Retina (tissue), 1 donor: ENCODE measurements around the gene PRRT2.
"Not testable (repeated sequence)": the region's sequence is repeated elsewhere in the genome, so short reads cannot be mapped to it uniquely, and the experiment has no call there.

Source experiments
- DNase-seq: peaks from one replicate; pipeline ENCODE4 v3.0.0-alpha.2; 2016

The PRRT2 gene

GRCh38 chr16:29790949-29791844 lies 20.8 kb upstream of the PRRT2 start:
- DNase-seq: no peak

GRCh38 chr16:29791845-29792807 lies 19.9 kb upstream of the PRRT2 start:
- DNase-seq: no peak

GRCh38 chr16:29793153-29793552 lies 18.8 kb upstream of the PRRT2 start:
- not testable (repeated sequence) for DNase-seq

GRCh38 chr16:29794231-29794710 lies 17.7 kb upstream of the PRRT2 start:
- no peak for DNase-seq

- no peak for DNase-seq
Observed at GRCh38 chr16:29802416-29802935, 9.5 kb upstream of the PRRT2 start.

- no peak for DNase-seq
Observed at GRCh38 chr16:29804020-29804419, 8.0 kb upstream of the PRRT2 start.

- DNase-seq: no peak
Observed at GRCh38 chr16:29804455-29805231, 7.3 kb upstream of the PRRT2 start.

GRCh38 chr16:29805232-29806098 lies 6.5 kb upstream of the PRRT2 start:
- peak; percentile 99 for DNase-seq

- DNase-seq: no peak
Observed at GRCh38 chr16:29806099-29806579, 5.9 kb upstream of the PRRT2 start, which contains the start of gene MAZ. Gene MAZ, plus strand, starts transcription at chr16:29806529. Its CDS starts 173 bp downstream, at chr16:29806702.

- peak; percentile 65 for DNase-seq
Observed at GRCh38 chr16:29806641-29807425, 5.2 kb upstream of the PRRT2 start.

- DNase-seq: peak; percentile 90
Observed at GRCh38 chr16:29807426-29808218, 4.4 kb upstream of the PRRT2 start.

GRCh38 chr16:29808219-29808900 lies 3.6 kb upstream of the PRRT2 start:
- no peak for DNase-seq

- DNase-seq: no peak
Observed at GRCh38 chr16:29809031-29809747, 2.8 kb upstream of the PRRT2 start.

- peak; percentile 58 for DNase-seq
Observed at GRCh38 chr16:29809850-29810698, 1.9 kb upstream of the PRRT2 start.

GRCh38 chr16:29810699-29811169 lies 1.3 kb upstream of the PRRT2 start:
- no peak for DNase-seq

- DNase-seq: peak; percentile 91
Observed at GRCh38 chr16:29811170-29811895, 660 bp upstream of the PRRT2 start.
